Stimulated activated memory B cell treated with anti-CD40 and anti-IgM and Interleukin-4, amounts not matched to agents 10 μg/mL and 1 μg/mL and 100 μg/mL, for 72 hours (primary cell): ENCODE results near the gene GALNT13.

ENCODE experiments used
- ATAC-seq: fragments of 150-1000 bp; cut with Tn5 transposase; 2 replicates; pipeline ENCODE4 v1.10.0; 2021
- H3K27ac Mint-ChIP-seq: one replicate; pipeline ENCODE4 v1.8.0; 2022; ENCODE audit warnings: mild to moderate bottlenecking, mixed read lengths
- H3K27me3 Mint-ChIP-seq: one replicate; pipeline ENCODE4 v1.8.0; 2022; ENCODE audit warnings: mixed read lengths
- H3K36me3 Mint-ChIP-seq: one replicate; pipeline ENCODE4 v1.8.0; 2022; ENCODE audit warnings: mixed read lengths
- H3K4me1 Mint-ChIP-seq: one replicate; pipeline ENCODE4 v1.8.0; 2022; ENCODE audit warnings: mixed read lengths
- H3K4me3 Mint-ChIP-seq: one replicate; pipeline ENCODE4 v1.8.0; 2022; ENCODE audit warnings: mild to moderate bottlenecking, moderate library complexity, mixed read lengths
- H3K9me3 Mint-ChIP-seq: one replicate; pipeline ENCODE4 v1.8.0; 2022; ENCODE audit warnings: mixed read lengths

Gene GALNT13

DNA sequence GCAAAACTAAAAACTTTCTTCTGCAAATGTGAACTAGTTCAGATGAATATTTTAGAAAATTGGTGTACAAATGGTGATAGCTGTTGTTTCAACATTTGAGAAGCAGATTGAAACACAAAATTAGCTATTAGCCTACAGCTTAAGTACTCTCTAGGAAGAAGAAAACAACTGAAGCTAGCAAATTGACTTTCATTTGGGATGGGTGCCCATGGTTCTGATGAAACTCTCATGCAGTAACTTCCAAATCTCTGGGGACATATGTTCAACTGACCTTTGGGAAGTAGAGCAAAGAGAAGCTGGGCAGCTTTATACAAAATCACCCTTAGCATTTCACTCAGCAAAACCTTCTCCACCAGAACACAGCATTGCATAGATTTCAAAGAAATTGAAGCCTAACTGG lies 119.0 kb downstream of the GALNT13 start:
- Mint-ChIP-seq H3K27me3 (no peaks in the 10 kb centered on the region), H3K9me3 (peaks cover 7% of the 10 kb centered on the region)

DNA sequence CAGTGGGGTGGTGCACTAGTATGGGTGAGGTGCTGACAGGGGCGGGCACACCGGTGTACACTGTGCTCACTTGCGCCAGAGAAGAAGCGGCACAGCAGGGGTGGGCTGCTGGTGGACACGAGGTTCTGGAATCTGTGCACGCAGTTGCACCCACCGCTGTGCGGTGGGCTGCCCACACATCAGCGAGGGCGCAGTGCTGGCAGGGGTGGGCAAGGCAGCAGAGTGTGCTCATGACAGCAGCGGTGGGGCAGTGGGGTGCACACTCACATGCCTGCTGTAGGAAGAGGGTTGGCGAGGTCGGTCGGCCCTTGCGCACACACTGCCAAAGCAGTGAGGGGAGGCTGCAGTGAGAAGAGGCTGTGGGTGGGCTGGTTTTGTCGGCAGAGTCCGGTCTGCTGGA lies 141.8 kb downstream of the GALNT13 start:
- H3K27me3 Mint-ChIP-seq: no peaks in the 10 kb centered on the region
- no peaks in the 10 kb centered on the region for H3K36me3 Mint-ChIP-seq
- no peaks in the 10 kb centered on the region for H3K4me1 Mint-ChIP-seq
- ATAC-seq: no peak
- H3K4me3 Mint-ChIP-seq: no peak overlapping the region
- peaks cover 14% of the 10 kb centered on the region for H3K9me3 Mint-ChIP-seq
- H3K27ac Mint-ChIP-seq: no peak overlapping the region

More for the DNA sequence above, 119.0 kb downstream of the GALNT13 start:
- no peaks in the 10 kb centered on the region for H3K36me3 Mint-ChIP-seq
- no peak overlapping the region for H3K4me3 Mint-ChIP-seq
- H3K27ac Mint-ChIP-seq: no peak overlapping the region
- no peaks in the 10 kb centered on the region for H3K4me1 Mint-ChIP-seq
- no peak for ATAC-seq

GRCh38 chr2:154015233-154015632 lies 143.5 kb downstream of the GALNT13 start:
- H3K4me3 Mint-ChIP-seq: no peak overlapping the region
- ATAC-seq: no peak
- H3K36me3 Mint-ChIP-seq: no peaks in the 10 kb centered on the region
- no peak overlapping the region for H3K27ac Mint-ChIP-seq
- no peaks in the 10 kb centered on the region for H3K27me3 Mint-ChIP-seq
- H3K4me1 Mint-ChIP-seq: no peaks in the 10 kb centered on the region
- H3K9me3 Mint-ChIP-seq: peaks cover 9% of the 10 kb centered on the region

- Mint-ChIP-seq H3K4me1 (no peaks in the 10 kb centered on the region), H3K27me3 (no peaks in the 10 kb centered on the region), H3K9me3 (peaks cover 11% of the 10 kb centered on the region), H3K36me3 (no peaks in the 10 kb centered on the region), H3K4me3 (no peak overlapping the region), H3K27ac (no peak overlapping the region)
- no peak for ATAC-seq
Measured at GRCh38 chr2:154029504-154029903, 157.8 kb downstream of the GALNT13 start.

DNA sequence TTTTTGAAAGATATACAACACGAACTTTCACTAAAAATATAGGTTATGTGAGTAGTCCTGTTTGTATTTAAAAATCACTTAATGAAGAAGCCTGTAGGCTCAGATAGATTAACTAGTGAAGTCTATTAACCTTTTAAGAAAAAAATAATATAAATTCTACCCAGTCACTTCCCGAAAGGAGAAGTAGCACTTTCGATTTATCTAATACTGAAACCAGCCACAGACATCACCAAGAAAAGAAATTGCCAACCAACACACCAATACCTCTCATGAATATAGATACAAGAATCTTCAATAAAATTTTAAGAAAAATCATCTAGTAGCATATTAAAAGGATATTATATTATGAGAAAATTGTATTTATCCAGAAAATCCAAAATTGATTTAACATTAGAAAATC lies 160.5 kb downstream of the GALNT13 start:
- H3K36me3 Mint-ChIP-seq: no peaks in the 10 kb centered on the region
- no peak overlapping the region for H3K4me3 Mint-ChIP-seq
- no peaks in the 10 kb centered on the region for H3K27me3 Mint-ChIP-seq
- peaks cover 11% of the 10 kb centered on the region for H3K9me3 Mint-ChIP-seq
- no peak for ATAC-seq
- H3K27ac Mint-ChIP-seq: no peak overlapping the region
- no peaks in the 10 kb centered on the region for H3K4me1 Mint-ChIP-seq

GRCh38 chr2:154046493-154046892 lies 174.8 kb downstream of the GALNT13 start:
- no peak overlapping the region for H3K27ac Mint-ChIP-seq
- no peaks in the 10 kb centered on the region for H3K27me3 Mint-ChIP-seq
- H3K4me1 Mint-ChIP-seq: no peaks in the 10 kb centered on the region
- H3K36me3 Mint-ChIP-seq: no peaks in the 10 kb centered on the region
- H3K9me3 Mint-ChIP-seq: peaks cover 12% of the 10 kb centered on the region
- ATAC-seq: no peak
- no peak overlapping the region for H3K4me3 Mint-ChIP-seq

DNA sequence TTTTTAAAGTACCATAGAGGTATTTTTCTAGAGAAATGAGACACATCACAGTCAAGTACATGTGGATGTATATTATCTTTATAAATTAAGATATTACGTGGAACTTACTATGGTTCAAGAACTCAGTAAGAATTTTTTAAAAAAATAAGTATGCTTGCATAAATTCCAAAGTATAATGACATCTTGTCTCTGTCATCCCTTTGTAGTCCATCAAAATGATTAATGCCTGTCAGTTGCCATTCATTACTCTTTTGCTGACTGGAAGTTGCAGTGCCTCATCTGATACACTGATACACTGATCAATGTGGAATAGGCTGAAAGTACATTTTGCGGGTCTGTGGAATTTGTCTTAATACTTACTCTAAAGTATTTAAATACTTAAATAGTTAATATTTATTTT lies 177.2 kb downstream of the GALNT13 start:
- Mint-ChIP-seq H3K27me3 (no peaks in the 10 kb centered on the region), H3K36me3 (no peaks in the 10 kb centered on the region), H3K4me1 (no peaks in the 10 kb centered on the region), H3K9me3 (peaks cover 9% of the 10 kb centered on the region), H3K4me3 (no peak overlapping the region), H3K27ac (no peak overlapping the region)
- no peak for ATAC-seq

DNA sequence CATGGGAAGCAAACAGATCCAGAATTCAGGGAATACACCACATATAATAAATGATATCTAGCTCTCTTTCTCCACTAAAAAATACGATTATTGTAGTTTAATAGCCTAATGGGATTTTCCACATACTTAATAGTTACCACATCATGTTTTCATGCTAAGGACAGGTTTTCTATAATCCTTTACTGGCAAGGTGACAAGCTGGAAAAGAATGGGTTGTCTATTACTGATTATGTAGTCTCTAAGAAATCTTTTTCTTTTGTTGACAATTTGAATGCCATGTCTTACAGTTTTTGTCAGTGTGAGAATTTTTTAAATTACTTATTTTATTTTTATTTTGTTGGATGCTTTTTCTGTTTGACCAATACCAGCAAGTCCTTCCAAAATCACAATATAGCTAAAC lies 177.8 kb downstream of the GALNT13 start:
- Mint-ChIP-seq H3K9me3 (peaks cover 4% of the 10 kb centered on the region), H3K27ac (no peak overlapping the region), H3K36me3 (no peaks in the 10 kb centered on the region), H3K27me3 (no peaks in the 10 kb centered on the region), H3K4me1 (no peaks in the 10 kb centered on the region), H3K4me3 (no peak overlapping the region)
- ATAC-seq: no peak

DNA sequence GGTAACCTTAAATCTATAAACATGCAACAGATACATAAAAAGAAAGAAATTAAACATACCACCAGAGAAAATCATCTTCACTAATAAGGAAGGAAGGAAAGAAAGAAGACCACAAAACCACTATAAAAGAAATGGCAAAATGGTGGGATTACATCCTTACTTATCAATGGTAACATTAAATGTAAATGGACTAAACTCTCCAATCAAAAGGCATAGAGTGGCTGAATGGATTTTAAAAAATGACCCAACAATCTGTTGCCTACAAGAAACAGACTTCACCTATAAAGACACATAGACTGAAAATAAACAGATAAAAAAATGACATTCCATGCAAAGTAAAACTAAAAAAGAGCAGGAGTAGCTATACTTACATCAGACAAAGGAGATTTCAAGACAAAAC lies 195.4 kb downstream of the GALNT13 start:
- H3K27me3 Mint-ChIP-seq: no peaks in the 10 kb centered on the region
- no peak for ATAC-seq

DNA sequence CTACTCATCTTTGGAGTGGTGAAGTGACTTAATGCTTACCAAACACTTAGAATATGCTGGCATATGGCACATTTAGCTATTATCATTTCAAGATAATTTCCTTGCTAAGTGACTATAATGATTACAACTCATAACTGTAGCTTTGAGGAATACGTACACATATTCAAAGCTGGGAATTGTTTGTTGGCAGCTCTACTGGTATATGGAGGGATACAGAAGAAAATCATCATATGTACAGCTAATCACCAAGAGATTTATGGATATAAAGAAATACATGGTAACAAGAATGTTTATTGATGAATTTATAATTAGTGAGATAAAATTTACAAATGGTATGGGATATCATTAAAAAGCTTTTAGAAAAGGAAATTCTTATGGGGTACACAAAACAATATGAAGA lies 207.2 kb downstream of the GALNT13 start:
- Mint-ChIP-seq H3K36me3 (no peaks in the 10 kb centered on the region), H3K4me3 (no peak overlapping the region), H3K27me3 (no peaks in the 10 kb centered on the region), H3K4me1 (no peaks in the 10 kb centered on the region), H3K9me3 (no peaks in the 10 kb centered on the region), H3K27ac (no peak overlapping the region)
- no peak for ATAC-seq

More for the DNA sequence above, 195.4 kb downstream of the GALNT13 start:
- peaks cover 11% of the 10 kb centered on the region for H3K9me3 Mint-ChIP-seq
- no peaks in the 10 kb centered on the region for H3K4me1 Mint-ChIP-seq
- no peak overlapping the region for H3K4me3 Mint-ChIP-seq
- H3K27ac Mint-ChIP-seq: no peak overlapping the region
- H3K36me3 Mint-ChIP-seq: no peaks in the 10 kb centered on the region

GRCh38 chr2:154092571-154092970 lies 220.8 kb downstream of the GALNT13 start:
- H3K4me1 Mint-ChIP-seq: no peaks in the 10 kb centered on the region
- no peaks in the 10 kb centered on the region for H3K27me3 Mint-ChIP-seq
- no peak overlapping the region for H3K4me3 Mint-ChIP-seq
- no peaks in the 10 kb centered on the region for H3K36me3 Mint-ChIP-seq
- no peak overlapping the region for H3K27ac Mint-ChIP-seq
- H3K9me3 Mint-ChIP-seq: no peaks in the 10 kb centered on the region
- no peak for ATAC-seq

- H3K36me3 Mint-ChIP-seq: no peaks in the 10 kb centered on the region
- no peak overlapping the region for H3K27ac Mint-ChIP-seq
- no peaks in the 10 kb centered on the region for H3K4me1 Mint-ChIP-seq
- no peaks in the 10 kb centered on the region for H3K27me3 Mint-ChIP-seq
- no peaks in the 10 kb centered on the region for H3K9me3 Mint-ChIP-seq
- no peak overlapping the region for H3K4me3 Mint-ChIP-seq
- no peak for ATAC-seq
Measured at GRCh38 chr2:154093856-154094255, 222.1 kb downstream of the GALNT13 start.

DNA sequence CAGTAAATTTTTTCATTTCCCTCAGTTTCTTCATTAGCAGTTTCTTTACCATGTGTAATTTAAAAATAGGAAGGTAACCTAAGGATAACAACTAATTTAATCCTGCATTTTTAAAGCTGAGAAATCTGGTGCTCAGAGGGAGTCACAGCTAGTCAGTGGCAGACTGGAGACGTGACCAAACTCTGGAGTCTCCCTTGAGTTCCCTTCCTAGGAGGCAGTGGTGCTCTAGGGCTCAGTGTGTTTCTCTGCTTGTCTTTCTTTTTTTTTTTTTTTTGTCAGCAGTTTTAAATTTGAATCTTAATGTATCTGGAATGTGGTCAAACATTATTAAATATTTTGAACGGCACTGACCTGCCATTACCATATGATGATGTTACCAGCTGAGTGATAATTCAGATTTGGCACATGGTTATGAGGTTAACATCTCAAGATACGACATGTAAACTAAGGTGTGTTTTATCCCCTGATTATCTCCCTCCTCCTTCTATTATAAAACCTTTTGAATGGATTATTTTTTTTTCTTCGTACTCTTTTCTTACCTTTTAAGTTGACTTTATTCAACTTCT lies 226.2 kb downstream of the GALNT13 start:
- H3K36me3 Mint-ChIP-seq: no peaks in the 10 kb centered on the region

GRCh38 chr2:154120706-154121105 lies 249.0 kb downstream of the GALNT13 start:
- peaks cover 17% of the 10 kb centered on the region for H3K9me3 Mint-ChIP-seq
- ATAC-seq: no peak
- H3K27me3 Mint-ChIP-seq: no peaks in the 10 kb centered on the region
- H3K27ac Mint-ChIP-seq: no peak overlapping the region
- H3K4me3 Mint-ChIP-seq: no peak overlapping the region
- no peaks in the 10 kb centered on the region for H3K36me3 Mint-ChIP-seq
- H3K4me1 Mint-ChIP-seq: no peaks in the 10 kb centered on the region

More for the DNA sequence above, 226.2 kb downstream of the GALNT13 start:
- H3K9me3 Mint-ChIP-seq: peaks cover 3% of the 10 kb centered on the region
- no peaks in the 10 kb centered on the region for H3K27me3 Mint-ChIP-seq
- no peaks in the 10 kb centered on the region for H3K4me1 Mint-ChIP-seq
- ATAC-seq: no peak
- H3K4me3 Mint-ChIP-seq: no peak overlapping the region
- no peak overlapping the region for H3K27ac Mint-ChIP-seq

DNA sequence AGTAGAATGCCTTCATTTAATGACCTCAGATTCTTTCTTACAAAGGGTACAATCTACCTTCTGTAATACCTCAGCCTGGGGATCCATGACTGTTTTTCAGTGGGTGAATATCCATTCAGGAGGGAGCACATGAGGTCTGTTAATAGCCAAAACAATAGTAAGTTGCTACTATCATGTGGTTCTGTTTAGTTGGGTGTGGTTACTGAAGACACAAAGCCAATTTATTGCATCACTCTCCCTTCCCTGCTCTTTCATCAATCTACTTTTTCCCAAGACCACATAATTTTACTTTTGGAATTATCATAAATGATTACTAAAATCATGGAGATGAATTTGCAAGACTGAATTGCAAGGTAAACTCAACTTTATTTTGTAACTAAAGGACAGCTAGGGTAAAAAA lies 254.2 kb downstream of the GALNT13 start:
- Mint-ChIP-seq H3K27ac (no peak overlapping the region), H3K27me3 (no peaks in the 10 kb centered on the region), H3K9me3 (no peaks in the 10 kb centered on the region), H3K4me3 (no peak overlapping the region), H3K4me1 (no peaks in the 10 kb centered on the region), H3K36me3 (no peaks in the 10 kb centered on the region)
- ATAC-seq: no peak

DNA sequence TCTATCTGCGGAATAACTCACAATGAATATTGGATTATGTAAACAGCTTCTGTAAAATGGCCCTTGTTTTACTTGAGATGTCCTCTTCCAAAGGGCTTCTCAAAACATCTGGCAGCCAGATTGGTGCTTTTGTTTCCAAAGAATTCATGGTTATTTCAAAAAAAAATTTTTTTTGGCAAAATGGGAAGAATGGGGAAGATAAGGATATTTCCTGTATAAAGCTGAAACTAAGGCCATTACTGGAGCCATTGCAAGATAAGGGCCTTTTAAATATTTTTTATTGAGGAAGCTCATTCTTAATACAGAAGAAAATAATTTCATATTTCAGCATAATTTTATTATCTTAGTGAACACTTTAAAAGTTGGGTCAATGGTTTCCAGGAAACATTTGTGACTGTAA lies 259.1 kb downstream of the GALNT13 start:
- H3K9me3 Mint-ChIP-seq: peaks cover 3% of the 10 kb centered on the region
- no peak overlapping the region for H3K27ac Mint-ChIP-seq
- H3K4me1 Mint-ChIP-seq: no peaks in the 10 kb centered on the region
- no peaks in the 10 kb centered on the region for H3K36me3 Mint-ChIP-seq
- H3K4me3 Mint-ChIP-seq: no peak overlapping the region
- no peaks in the 10 kb centered on the region for H3K27me3 Mint-ChIP-seq
- no peak for ATAC-seq

DNA sequence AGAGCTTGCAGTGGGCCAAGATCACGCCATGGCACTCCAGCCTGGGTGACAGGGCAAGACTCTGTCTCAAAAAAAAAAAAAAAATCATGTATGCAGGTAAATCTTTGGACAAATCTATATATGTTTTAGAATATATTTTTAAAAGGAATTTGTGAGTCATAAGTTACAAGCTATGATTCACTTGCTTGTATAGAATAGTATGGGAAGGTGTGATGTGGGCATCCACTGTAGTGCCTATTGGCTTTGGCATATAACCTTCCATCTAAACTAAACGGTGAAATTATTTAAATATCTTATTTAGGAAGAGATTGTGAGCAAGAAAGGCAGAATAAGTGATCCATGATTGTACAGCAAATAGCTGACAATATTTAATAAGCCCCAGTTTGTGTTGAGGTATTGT lies 261.1 kb downstream of the GALNT13 start:
- no peak overlapping the region for H3K4me3 Mint-ChIP-seq
- H3K36me3 Mint-ChIP-seq: no peaks in the 10 kb centered on the region
- H3K4me1 Mint-ChIP-seq: no peaks in the 10 kb centered on the region
- H3K9me3 Mint-ChIP-seq: peaks cover 3% of the 10 kb centered on the region
- H3K27ac Mint-ChIP-seq: no peak overlapping the region
- ATAC-seq: no peak
- no peaks in the 10 kb centered on the region for H3K27me3 Mint-ChIP-seq
